ENCODE data around the gene TUBGCP4. TPM values are rescaled to one million over a fixed set of nuclear protein-coding genes. Genes with fewer than 3 reads are reported as not detected.

TUBGCP4 gene
- total RNA-seq, 6 experiments from 2014 or later: 8.0 to 14.0 (median 9.5) TPM

GRCh38 chr15:43446344-43446743, 75.4 kb downstream of the TUBGCP4 start:
- ATAC-seq (no peak), DNase-seq (no peak)
- WGBS (ENCODE audit: insufficient coverage, low coverage, low lambda C conversion rate, missing lambda C conversion rate): 83% methylated on average over 2 of the region's 2 CpGs
- Histone ChIP-seq H3K27ac (no peak overlapping the region), H3K36me3 (peaks cover 0 to 9% (median 0%) of the 10 kb centered on the region in 4 donors), H3K27me3 (no peaks in the 10 kb centered on the region), H3K9me3 (no peaks in the 10 kb centered on the region), H3K4me3 (no peak overlapping the region), H3K4me1 (peaks cover 0 to 3% (median 0%) of the 10 kb centered on the region in 4 donors)
- TF ChIP-seq, protein P1, sequence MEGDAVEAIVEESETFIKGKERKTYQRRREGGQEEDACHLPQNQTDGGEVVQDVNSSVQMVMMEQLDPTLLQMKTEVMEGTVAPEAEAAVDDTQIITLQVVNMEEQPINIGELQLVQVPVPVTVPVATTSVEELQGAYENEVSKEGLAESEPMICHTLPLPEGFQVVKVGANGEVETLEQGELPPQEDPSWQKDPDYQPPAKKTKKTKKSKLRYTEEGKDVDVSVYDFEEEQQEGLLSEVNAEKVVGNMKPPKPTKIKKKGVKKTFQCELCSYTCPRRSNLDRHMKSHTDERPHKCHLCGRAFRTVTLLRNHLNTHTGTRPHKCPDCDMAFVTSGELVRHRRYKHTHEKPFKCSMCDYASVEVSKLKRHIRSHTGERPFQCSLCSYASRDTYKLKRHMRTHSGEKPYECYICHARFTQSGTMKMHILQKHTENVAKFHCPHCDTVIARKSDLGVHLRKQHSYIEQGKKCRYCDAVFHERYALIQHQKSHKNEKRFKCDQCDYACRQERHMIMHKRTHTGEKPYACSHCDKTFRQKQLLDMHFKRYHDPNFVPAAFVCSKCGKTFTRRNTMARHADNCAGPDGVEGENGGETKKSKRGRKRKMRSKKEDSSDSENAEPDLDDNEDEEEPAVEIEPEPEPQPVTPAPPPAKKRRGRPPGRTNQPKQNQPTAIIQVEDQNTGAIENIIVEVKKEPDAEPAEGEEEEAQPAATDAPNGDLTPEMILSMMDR (IDR thresholded peaks at IDR 0.05): no peak
- no peak for TF ChIP-seq POLR2A (IDR thresholded peaks at IDR 0.05)
- intact Hi-C loops (cut with DNase I): no loop called here

DNA sequence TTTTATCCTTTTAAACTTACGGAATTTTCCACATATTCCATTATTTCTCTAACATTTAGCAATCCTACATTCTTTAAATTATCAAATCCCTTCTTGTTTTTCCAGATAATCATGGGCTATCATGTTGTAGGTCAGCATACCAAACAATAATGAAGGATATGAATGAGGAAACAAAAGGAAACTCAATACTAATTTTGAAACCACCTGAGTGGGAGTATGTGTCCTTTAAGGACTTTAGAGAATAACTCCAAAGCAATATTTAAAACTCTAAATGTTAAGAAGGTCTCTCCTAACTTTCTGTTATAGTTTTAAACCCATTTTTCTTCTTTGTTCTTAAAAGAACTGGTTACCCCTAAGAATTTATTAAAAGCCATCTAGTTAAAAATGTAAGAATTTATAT, 79.1 kb downstream of the TUBGCP4 start:
- TF ChIP-seq, protein P1 (IDR thresholded peaks at IDR 0.05): no peak
- no peak for TF ChIP-seq POLR2A (IDR thresholded peaks at IDR 0.05)
- no peaks in the 10 kb centered on the region for H3K27me3 ChIP-seq
- no peak overlapping the region for H3K27ac ChIP-seq
- H3K4me1 ChIP-seq: no peaks in the 10 kb centered on the region
- no peak overlapping the region for H3K4me3 ChIP-seq
- 88% methylated on average over 1 of the region's 1 CpG for WGBS (ENCODE audit: insufficient coverage, low coverage, low lambda C conversion rate, missing lambda C conversion rate)
- no peaks in the 10 kb centered on the region for H3K9me3 ChIP-seq
- ATAC-seq (no peak), DNase-seq (no peak)
- peaks cover 0 to 9% (median 0%) of the 10 kb centered on the region in 4 donors for H3K36me3 ChIP-seq
- intact Hi-C loops (cut with DNase I): no loop called here

Other genes starting within 250 kb of the TUBGCP4 start
- gene TMEM62, start 237.5 kb upstream of the TUBGCP4 start, total RNA-seq: 10 to 100 TPM in 3 of 6 experiments, 1 to 10 TPM in 3; 7.6 to 17.1 (median 9.6) TPM
- 10 to 100 TPM; 20.2 to 30.5 (median 22.9) TPM for gene CCNDBP1, start 185.7 kb upstream of the TUBGCP4 start, total RNA-seq
- 1 to 10 TPM in 1 of 6 experiments, under 1 TPM in 2, not detected in 3; 0.20 to 3.4 (median 0.64) TPM for gene EPB42, start 150.1 kb upstream of the TUBGCP4 start, total RNA-seq
- not detected for gene TGM5, start 104.2 kb upstream of the TUBGCP4 start, total RNA-seq
- not detected for gene TGM7, start 68.8 kb upstream of the TUBGCP4 start, total RNA-seq
- gene LCMT2, start 40.5 kb upstream of the TUBGCP4 start, total RNA-seq: 1 to 10 TPM; 2.9 to 4.9 (median 3.9) TPM
- 10 to 100 TPM in 5 of 6 experiments, 1 to 10 TPM in 1; 9.9 to 15.4 (median 13.4) TPM for gene ZSCAN29, start 58 bp upstream of the TUBGCP4 start, total RNA-seq
- gene TP53BP1, start 122.1 kb downstream of the TUBGCP4 start, total RNA-seq: 10 to 100 TPM in 5 of 6 experiments, 1 to 10 TPM in 1; 4.9 to 12.2 (median 10.8) TPM
- gene MAP1A, start 146.5 kb downstream of the TUBGCP4 start, total RNA-seq: under 1 TPM; 0.09 to 0.56 (median 0.24) TPM
- 10 to 100 TPM; 11.6 to 23.2 (median 16.5) TPM for gene PPIP5K1, start 219.1 kb downstream of the TUBGCP4 start, total RNA-seq
- gene CKMT1B, start 222.9 kb downstream of the TUBGCP4 start, total RNA-seq: not detected
- gene STRC, start 247.7 kb downstream of the TUBGCP4 start, total RNA-seq: 1 to 10 TPM in 2 of 6 experiments, under 1 TPM in 3, not detected in 1; 0.11 to 1.4 (median 0.83) TPM

Data from right lobe of liver (tissue), 6 donors.